NCI-H1436 (cell line): ENCODE results near the gene MFF.

Experiments
- DNase-seq: peaks from one replicate; lab custom pipeline; 2025; lab: John Stamatoyannopoulos, UW

MFF gene

DNA sequence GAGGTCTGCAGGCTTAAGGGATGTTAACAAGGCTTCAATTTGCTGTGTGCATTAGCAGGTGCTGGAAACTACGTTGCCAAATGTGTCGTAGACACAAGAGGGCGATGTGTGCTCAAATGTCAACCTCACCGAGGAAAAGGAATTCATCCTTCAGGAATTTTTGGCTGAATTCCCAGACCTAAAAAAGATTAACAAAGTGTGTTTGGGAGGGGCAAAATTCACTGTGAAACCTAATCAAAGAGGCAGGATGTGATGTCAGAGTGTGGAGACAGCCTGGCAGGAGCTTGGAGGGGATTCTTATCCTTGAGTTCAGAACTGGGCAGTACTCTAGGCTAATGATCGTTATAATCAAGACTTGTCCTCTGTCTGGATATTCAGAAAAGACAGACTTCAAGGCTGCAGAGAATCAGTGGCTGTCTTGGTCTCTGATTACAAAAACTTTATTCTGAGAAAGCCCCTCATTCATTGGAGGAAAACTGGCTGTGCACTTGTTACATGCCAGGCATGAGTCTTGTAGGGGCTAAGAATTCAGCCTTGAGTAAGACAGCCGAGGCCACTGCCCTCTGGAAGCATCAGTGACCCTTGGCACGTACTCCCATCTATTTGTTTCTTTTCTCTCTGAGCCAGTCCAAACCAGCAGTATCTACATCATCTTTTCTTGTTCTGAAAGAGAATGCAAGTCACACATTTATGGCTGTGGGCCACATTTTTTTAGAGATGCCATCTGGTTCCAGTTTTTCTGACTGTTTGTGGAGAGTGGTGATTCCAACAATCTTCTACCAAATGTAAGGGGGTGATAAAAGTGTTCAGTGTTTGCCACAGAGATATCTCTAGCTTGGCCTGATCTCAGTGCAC is 81.4 kb downstream of the MFF start:
- DNase-seq, result peak; percentile 6
